ENCODE data around the gene PHYHIPL.
"Not testable (repeated sequence)": the region's sequence is repeated elsewhere in the genome, so short reads cannot be mapped to it uniquely, and the experiment has no call there.

The PHYHIPL gene

GRCh38 chr10:59190332-59190731 lies 13.9 kb downstream of the PHYHIPL start:
- DNase-seq (ENCODE audit: low read depth in 1 of 2, low spot score in 1 of 2) = no peak

DNA sequence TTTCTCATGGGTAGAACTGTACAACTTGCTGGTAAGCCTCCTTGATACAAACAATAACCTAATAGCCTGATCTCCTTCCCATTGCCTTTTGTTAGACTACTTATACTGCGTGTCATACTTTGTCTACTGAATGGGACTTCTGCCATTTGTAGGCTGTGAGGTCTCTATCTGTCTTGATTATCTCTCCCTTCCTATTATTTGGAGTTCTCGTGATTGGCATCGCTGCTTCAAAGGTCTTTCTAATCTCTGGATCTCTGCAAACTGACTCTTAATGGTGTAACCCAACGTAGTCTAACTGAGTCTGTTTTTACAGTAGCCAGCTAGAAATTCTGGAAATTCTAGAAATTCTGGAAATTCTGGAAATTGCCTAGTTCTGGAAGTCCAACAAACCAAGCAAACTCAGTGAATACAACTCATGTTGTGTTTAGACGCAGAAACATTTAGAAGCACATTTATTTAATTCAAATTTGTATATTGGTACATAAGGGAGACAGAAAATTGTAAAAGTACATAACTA lies 29.8 kb downstream of the PHYHIPL start:
- DNase-seq (ENCODE audit: low read depth in 1 of 2, low spot score in 1 of 2) = no peak

GRCh38 chr10:59212301-59212798 lies 35.9 kb downstream of the PHYHIPL start:
- no peak for DNase-seq (ENCODE audit: low read depth in 1 of 2, low spot score in 1 of 2)

DNA sequence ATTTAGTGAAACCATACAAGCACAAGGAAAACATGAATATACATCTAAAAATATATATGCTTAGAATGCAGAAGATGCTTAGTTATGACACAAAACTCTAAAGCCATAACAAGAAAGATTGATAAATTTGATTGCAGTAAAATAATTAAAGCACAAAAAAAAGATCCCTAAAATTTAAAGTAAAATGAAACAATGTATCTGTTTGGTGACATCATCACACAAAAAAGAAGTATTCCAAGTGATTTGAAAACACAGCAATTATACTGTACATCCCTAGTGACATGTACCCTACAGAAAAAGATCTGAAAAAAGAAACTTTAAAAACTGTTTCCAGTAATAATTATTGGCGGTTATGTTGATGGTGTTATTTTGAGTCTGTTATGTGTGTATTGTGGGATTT lies 37.7 kb downstream of the PHYHIPL start:
- DNase-seq (ENCODE audit: low read depth in 1 of 2, low spot score in 1 of 2) = no peak

GRCh38 chr10:59216178-59216869 lies 39.9 kb downstream of the PHYHIPL start:
- DNase-seq (ENCODE audit: low read depth in 1 of 2, low spot score in 1 of 2) = no peak

DNA sequence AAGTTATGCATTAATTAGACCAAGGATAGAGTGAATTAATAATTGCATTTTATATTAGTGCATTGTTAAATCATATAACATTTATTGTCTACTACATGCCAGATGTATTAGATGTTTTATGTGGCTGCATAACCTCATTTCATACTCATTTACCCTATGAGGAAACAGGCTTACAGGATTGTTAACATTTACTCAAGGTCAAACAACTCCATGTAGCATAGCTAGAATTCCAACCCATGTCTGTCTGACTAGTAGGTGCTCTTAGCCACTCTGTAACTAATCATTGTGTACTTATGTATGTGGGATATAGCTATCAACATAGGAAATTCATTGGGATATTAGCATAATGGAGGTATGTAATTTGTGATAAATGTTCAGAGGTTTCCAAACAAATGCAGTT lies 46.3 kb downstream of the PHYHIPL start:
- DNase-seq (ENCODE audit: low read depth in 1 of 2, low spot score in 1 of 2) = no peak

DNA sequence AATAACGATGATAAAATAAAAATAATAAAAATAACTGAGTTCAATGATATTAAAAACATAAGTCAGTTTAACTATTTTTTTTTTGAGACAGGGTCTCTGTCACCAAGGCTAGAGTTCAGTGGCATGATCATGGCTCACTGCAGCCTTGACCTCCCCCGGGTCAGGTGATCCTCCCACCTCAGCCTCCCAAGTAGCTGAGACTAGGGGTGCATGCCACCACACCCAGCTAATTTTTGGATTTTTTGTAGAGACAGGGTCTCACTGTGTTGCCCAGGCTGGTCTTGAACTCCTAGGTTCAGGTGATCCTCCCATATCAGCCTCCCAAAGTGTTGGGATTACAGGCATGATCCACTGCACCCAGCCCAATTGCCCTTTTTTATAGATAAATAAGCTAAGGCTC lies 47.2 kb downstream of the PHYHIPL start:
- not testable (repeated sequence) for DNase-seq (ENCODE audit: low read depth in 1 of 2, low spot score in 1 of 2)

DNA sequence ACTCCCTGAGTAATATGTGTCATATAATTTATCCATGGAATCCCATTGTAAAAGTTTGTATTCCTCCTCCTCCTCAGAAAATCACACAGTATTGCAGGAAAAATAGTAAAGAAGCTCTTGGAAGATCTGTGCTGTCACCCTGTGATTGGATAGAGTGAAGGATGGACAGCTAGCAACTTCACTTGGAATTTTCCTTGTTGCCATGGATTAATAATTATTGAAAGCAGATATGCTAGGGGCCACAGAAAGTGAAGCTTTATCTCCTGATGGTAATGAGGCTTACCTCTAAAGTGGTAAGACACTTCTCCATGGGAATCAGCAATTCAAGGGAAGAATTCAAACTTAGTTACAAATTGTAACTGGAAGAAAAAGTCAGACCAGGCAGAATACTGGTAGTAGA lies 48.8 kb downstream of the PHYHIPL start:
- DNase-seq (ENCODE audit: low read depth in 1 of 2, low spot score in 1 of 2) = no peak

GRCh38 chr10:59227136-59227673 lies 50.8 kb downstream of the PHYHIPL start:
- no peak for DNase-seq (ENCODE audit: low read depth in 1 of 2, low spot score in 1 of 2)

DNA sequence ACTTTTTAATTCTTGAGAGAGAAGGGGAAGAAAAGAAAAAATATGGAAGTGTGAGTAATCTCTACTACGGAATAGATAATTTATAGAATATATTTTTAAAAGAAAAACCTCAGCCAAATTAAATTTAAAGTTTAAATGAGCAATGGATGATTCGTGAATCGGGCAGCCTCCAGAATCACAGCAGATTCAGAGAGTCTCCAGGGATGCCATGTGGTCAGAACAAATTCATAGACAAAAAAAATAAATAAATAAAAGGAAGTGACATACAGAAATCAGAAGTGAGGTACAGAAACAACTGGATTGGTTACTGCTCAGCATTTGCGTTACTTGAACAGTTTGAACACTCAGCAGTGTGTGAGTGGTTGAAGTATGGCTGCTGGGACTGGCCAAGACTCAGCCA lies 53.0 kb downstream of the PHYHIPL start:
- no peak for DNase-seq (ENCODE audit: low read depth in 1 of 2, low spot score in 1 of 2)

DNA sequence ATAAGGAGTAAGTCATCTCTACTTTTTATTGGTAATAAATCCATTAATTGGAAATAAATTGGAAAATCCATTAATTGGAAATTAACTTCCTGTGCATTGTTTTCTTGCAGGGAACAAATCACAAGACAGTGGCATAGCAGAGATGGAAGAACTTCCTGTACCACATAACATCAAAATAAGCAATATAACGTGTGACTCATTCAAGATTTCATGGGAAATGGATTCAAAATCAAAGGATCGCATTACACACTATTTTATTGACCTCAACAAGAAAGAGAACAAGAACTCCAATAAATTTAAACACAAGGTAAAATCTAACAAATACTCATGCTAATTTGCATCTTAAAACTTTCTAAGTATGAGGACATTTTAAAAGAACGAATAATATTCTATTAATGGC lies 57.8 kb downstream of the PHYHIPL start:
- DNase-seq (ENCODE audit: low read depth in 1 of 2, low spot score in 1 of 2) = no peak

GRCh38 chr10:59234816-59235429 lies 58.5 kb downstream of the PHYHIPL start:
- no peak for DNase-seq (ENCODE audit: low read depth in 1 of 2, low spot score in 1 of 2)

DNA sequence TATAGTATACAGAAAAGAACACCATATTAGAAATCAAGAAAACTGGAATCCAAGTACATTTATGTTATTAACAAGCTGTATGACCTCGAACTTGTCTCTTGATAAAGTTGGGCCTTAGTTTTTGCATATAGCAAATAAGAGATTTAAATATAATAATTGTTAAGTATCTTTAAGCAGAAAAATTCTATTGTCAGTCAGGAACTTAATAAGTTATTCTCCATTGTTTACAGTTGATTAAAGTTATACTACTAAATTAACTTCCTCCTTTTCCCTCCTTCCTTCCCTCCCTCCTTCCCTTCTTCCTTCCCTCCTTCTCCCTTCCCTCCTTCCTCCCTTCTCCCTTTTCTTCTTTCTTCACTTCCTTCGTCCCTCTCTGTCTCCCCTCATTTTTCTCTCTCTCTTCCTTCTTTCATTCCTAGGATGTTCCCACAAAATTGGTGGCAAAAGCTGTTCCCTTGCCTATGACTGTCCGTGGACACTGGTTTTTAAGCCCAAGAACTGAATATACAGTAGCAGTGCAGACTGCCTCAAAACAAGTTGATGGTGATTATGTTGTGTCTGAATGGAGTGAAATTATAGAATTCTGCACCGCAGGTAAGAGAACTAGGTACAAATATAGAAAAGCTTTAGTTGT lies 59.7 kb downstream of the PHYHIPL start:
- DNase-seq (ENCODE audit: low read depth in 1 of 2, low spot score in 1 of 2) = no peak

- no peak for DNase-seq (ENCODE audit: low read depth in 1 of 2, low spot score in 1 of 2)
Measured at GRCh38 chr10:59237775-59238174, 61.3 kb downstream of the PHYHIPL start.

DNA sequence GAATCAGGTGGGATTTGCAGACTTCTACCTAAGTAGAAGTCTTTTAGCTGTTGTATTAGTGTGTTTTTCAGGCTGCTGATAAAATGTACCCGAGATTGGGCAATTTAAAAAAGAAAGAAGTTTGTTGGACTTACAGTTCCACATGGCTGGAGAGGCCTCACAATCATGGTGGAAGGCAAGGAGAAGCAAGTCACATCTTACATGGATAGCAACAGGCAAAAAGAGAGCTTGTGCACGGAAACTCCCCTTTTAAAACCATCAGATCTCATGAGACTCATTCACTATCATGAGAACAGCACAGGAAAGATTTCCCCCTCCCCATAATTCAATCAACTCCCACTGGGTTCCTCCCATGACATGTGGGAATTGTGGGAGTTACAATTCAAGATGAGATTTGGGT lies 62.7 kb downstream of the PHYHIPL start:
- DNase-seq (ENCODE audit: low read depth in 1 of 2, low spot score in 1 of 2) = not testable (repeated sequence)

DNA sequence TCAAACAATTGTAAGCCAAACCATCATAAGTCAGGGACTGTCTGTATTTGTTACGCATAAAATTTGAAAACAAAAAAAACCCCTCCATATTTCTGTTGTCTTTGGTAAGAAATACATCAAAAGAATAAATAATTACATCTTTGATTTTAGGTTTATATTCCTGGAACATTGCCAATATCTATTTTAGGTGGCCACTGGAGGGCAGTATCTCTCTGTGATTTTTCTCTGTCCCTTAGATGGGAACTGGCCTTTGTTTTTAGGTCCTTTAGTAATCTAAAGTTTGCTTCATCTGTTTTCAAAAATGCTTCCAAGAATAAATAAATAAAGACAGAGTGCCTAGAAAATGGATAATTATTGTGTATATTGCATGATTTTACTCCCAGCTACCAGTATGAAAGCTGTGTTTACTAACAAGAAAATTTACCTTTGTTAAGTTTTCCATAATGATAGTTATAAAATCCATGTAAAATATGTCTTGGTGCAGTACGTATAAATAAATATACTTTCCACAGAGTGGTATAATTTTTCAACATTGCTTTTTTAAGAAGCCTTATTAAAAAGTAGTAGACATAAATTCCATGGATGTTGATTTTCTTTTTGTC lies 64.2 kb downstream of the PHYHIPL start:
- DNase-seq (ENCODE audit: low read depth in 1 of 2, low spot score in 1 of 2) = no peak

DNA sequence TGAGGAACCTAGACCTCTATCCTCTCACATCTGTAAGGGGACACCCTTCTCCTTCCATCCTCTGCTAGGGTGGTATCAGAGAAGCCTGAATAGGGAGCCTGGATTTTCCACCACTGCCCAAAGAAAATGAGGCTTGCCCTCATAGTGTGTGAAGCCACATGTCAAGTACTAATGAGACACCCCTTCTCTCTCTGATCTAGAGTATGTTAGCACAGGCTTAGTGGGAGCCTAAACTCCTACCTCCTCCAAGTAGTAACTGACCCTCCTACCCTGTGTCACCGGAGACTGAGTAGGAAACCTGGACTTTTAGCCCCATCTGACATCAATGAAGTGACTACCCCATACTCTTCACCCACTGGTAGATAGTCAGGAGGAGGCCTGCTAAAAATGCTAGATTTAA lies 65.6 kb downstream of the PHYHIPL start:
- no peak for DNase-seq (ENCODE audit: low read depth in 1 of 2, low spot score in 1 of 2)

GRCh38 chr10:59242991-59243390 lies 66.5 kb downstream of the PHYHIPL start:
- DNase-seq (ENCODE audit: low read depth in 1 of 2, low spot score in 1 of 2) = no peak

- no peak for DNase-seq (ENCODE audit: low read depth in 1 of 2, low spot score in 1 of 2)
Measured at GRCh38 chr10:59243611-59244195, 67.3 kb downstream of the PHYHIPL start.

DNA sequence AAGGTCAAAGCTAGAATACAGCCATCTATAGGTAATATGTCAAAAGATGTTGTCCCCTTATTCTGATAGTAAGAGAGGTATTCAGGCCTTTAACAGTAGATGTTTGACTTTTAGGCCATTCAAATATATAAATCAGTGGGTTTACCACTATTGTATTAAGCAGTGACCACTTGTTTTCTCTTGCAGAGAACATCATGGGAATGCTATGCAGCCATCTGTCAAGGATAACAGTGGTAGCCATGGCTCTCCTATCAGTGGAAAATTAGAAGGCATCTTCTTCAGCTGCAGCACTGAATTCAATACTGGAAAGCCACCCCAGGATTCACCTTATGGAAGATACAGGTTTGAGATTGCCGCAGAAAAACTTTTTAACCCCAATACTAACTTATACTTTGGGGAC lies 68.4 kb downstream of the PHYHIPL start:
- DNase-seq (ENCODE audit: low read depth in 1 of 2, low spot score in 1 of 2) = no peak

GRCh38 chr10:59245686-59246085 lies 69.2 kb downstream of the PHYHIPL start:
- no peak for DNase-seq (ENCODE audit: low read depth in 1 of 2, low spot score in 1 of 2)
